Mesendoderm (in vitro differentiated cells): ENCODE data around the gene ZNF844.

ENCODE experiments used
- DNase-seq: peaks from one replicate; pipeline ENCODE4 v3.0.0; 2013
- H2AK5ac ChIP-seq: 2 replicates; pipeline ENCODE4 v1.6.1; 2013; ENCODE audit warnings: low read length, inconsistent platforms
- H2BK120ac ChIP-seq: 2 replicates; pipeline ENCODE4 v1.6.1; 2013; ENCODE audit warnings: low read depth, mild to moderate bottlenecking, low read length, moderate library complexity, mixed read lengths
- H2BK15ac ChIP-seq: replicated peaks from 2 replicates; pipeline ENCODE4 v1.6.1; 2013; ENCODE audit warnings: low read depth, mild to moderate bottlenecking, moderate library complexity
- H2BK5ac ChIP-seq: 2 replicates; pipeline ENCODE4 v1.6.1; 2013; ENCODE audit warnings: low read length, inconsistent platforms
- H3K18ac ChIP-seq: 2 replicates; pipeline ENCODE4 v1.6.1; 2013; ENCODE audit warnings: mild to moderate bottlenecking, low read length, mixed read lengths
- H3K23ac ChIP-seq: one replicate; pipeline ENCODE4 v1.6.1; 2013; ENCODE audit warnings: low read length
- H3K27ac ChIP-seq: 2 replicates; pipeline ENCODE4 v1.5.1; 2013; ENCODE audit warnings: low read depth, mild to moderate bottlenecking, inconsistent platforms, low read length, moderate library complexity
- H3K27me3 ChIP-seq: 2 replicates; pipeline ENCODE4 v1.6.1; 2013; ENCODE audit warnings: low read length, control low read depth, mild to moderate bottlenecking, inconsistent platforms; ENCODE audit not compliant: insufficient read depth, poor library complexity
- H3K36me3 ChIP-seq: 2 replicates; pipeline ENCODE4 v1.6.1; 2013; ENCODE audit warnings: low read length, inconsistent platforms; ENCODE audit not compliant: control insufficient read depth, insufficient read depth
- H3K4ac ChIP-seq: one replicate; pipeline ENCODE4 v1.6.1; 2013; ENCODE audit warnings: low read depth, mild to moderate bottlenecking, low read length, moderate library complexity
- H3K4me1 ChIP-seq: 2 replicates; pipeline ENCODE4 v1.6.1; 2013; ENCODE audit warnings: low read depth, low read length, inconsistent platforms; ENCODE audit not compliant: control insufficient read depth
- H3K4me2 ChIP-seq: 2 replicates; pipeline ENCODE4 v1.6.1; 2013; ENCODE audit warnings: low read length
- H3K4me3 ChIP-seq: 2 replicates; pipeline ENCODE4 v1.5.1; 2013; ENCODE audit warnings: mild to moderate bottlenecking, low read length
- H3K56ac ChIP-seq: one replicate; pipeline ENCODE4 v1.6.1; 2013; ENCODE audit warnings: low read length
- H3K79me1 ChIP-seq: 2 replicates; pipeline ENCODE4 v1.6.1; 2013; ENCODE audit warnings: low read length, inconsistent platforms
- H3K79me2 ChIP-seq: 2 replicates; pipeline ENCODE4 v1.6.1; 2013; ENCODE audit warnings: mild to moderate bottlenecking, low read length; ENCODE audit not compliant: control insufficient read depth, insufficient read depth
- H3K9ac ChIP-seq: 2 replicates; pipeline ENCODE4 v1.6.1; 2013; ENCODE audit warnings: low read length, inconsistent platforms
- H4K5ac ChIP-seq: one replicate; pipeline ENCODE4 v1.6.1; 2013; ENCODE audit warnings: low read length
- H4K8ac ChIP-seq: one replicate; pipeline ENCODE4 v1.6.1; 2013; ENCODE audit warnings: low read depth, mild to moderate bottlenecking, control low read depth, low read length, moderate library complexity
- WGBS: extraction: QIAGEN DNeasy Blood & Tissue Kit; methylation state at CpG from one replicate; pipeline ENCODE4 v1.1.7; 2013; ENCODE audit warnings: low lambda C conversion rate, missing lambda C conversion rate; ENCODE audit not compliant: insufficient coverage; ENCODE audit errors: extremely low coverage; 5-methylcytosine and 5-hydroxymethylcytosine counted together

The ZNF844 gene

DNA sequence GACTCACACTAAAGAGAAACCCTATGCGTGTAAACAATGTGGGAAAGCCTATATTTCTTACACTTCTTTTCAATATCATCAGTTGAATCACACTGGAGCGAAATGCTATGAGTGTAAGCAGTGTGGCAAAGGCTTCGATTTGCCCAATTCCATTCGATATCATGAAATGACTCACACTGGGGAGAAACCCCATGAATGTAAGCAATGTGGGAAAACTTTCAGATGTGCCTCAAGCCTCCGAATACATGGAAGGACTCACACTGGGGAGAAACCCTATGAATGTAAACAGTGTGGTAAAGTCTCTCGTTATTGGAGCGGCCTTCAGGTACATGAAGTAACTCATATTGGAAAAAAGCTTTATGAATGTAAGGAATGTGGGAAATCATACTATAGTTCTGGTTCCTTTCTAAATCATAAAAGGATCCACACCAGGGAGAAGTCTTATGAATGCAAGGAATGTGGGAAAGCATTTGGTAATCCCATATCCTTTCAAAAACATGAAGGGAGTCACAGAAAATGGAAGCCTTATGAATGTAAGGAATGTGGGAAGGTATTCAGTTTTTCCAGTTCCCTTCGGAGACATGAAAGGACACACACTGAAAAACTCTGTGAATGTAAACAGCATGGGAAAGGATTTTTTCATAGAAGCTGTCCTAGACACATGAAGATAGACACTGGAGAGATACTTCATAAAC is 47.6 kb downstream of the ZNF844 start:
- no CpG with 5 or more reads among the region's 8 CpGs for WGBS
- Histone ChIP-seq H4K8ac (no peak overlapping the region), H2BK120ac (no peak overlapping the region), H3K27me3 (no peaks in the 10 kb centered on the region), H2BK5ac (no peak overlapping the region), H2AK5ac (no peak overlapping the region), H3K79me1 (no peaks in the 10 kb centered on the region), H3K9ac (no peak overlapping the region), H2BK15ac (no peak overlapping the region), H3K4me2 (no peak overlapping the region), H3K27ac (no peak overlapping the region), H4K5ac (no peak overlapping the region), H3K23ac (no peak overlapping the region), H3K4me3 (no peak overlapping the region), H3K79me2 (no peaks in the 10 kb centered on the region), H3K56ac (no peak overlapping the region), H3K18ac (no peak overlapping the region), H3K36me3 (peaks cover 18% of the 10 kb centered on the region), H3K4me1 (no peaks in the 10 kb centered on the region), H3K4ac (no peak overlapping the region)
- DNase-seq = peak; percentile 54

DNA sequence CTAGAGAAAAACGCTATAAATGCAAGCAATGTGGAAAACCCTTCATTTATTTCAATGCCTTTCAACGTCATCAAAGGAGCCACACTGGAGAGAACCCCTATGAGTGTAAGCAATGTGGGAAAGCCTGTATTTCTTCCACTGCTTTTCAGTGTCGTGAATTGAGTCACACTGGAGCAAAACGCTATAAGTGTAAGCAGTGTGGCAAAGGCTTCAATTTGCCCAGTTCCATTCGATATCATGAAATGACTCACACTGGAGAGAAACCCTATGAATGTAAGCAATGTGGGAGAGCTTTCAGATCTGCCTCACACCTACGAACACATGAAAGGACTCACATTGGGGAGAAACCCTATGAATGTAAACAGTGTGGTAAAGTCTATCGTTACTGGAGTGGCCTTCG is 48.2 kb downstream of the ZNF844 start:
- H3K4me1 ChIP-seq = no peaks in the 10 kb centered on the region
- no peak overlapping the region for H4K8ac ChIP-seq
- H3K36me3 ChIP-seq = peaks cover 18% of the 10 kb centered on the region
- no peak overlapping the region for H3K18ac ChIP-seq
- no peaks in the 10 kb centered on the region for H3K79me1 ChIP-seq
- no peak overlapping the region for H2BK120ac ChIP-seq
- no peak overlapping the region for H3K23ac ChIP-seq
- no CpG with 5 or more reads among the region's 8 CpGs for WGBS
- DNase-seq = no peak
- H3K9ac ChIP-seq = no peak overlapping the region
- no peak overlapping the region for H3K4me2 ChIP-seq
- H3K27me3 ChIP-seq = no peaks in the 10 kb centered on the region
- no peak overlapping the region for H3K56ac ChIP-seq
- no peak overlapping the region for H3K27ac ChIP-seq
- no peaks in the 10 kb centered on the region for H3K79me2 ChIP-seq
- H4K5ac ChIP-seq = no peak overlapping the region
- H2BK5ac ChIP-seq = no peak overlapping the region
- peak overlapping the region; percentile 38 for H3K4me3 ChIP-seq
- H2BK15ac ChIP-seq = no peak overlapping the region
- no peak overlapping the region for H3K4ac ChIP-seq
- no peak overlapping the region for H2AK5ac ChIP-seq

DNA sequence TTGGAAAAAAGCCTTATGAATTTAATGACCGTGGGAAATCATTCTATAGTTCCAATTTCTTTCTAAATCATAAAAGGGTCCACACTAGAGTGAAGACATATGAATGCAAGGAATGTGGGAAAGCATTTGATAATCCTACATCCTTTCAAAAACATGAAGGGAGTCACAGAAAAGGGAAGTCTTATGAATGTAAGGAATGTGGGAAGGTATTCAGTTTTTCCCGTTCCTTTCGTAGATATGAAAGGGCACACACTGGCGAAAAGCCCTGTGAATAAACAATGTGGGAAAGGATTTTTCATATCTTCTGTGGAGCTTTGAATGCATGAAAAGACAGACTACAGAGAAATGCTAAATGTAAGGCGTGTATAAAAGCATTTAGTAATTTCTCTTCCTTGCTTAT is 48.6 kb downstream of the ZNF844 start:
- no peak overlapping the region for H2BK15ac ChIP-seq
- no peak overlapping the region for H2AK5ac ChIP-seq
- H3K4ac ChIP-seq = no peak overlapping the region
- H3K4me2 ChIP-seq = no peak overlapping the region
- H3K4me1 ChIP-seq = no peaks in the 10 kb centered on the region
- H4K8ac ChIP-seq = no peak overlapping the region
- H3K18ac ChIP-seq = no peak overlapping the region
- WGBS = no CpG with 5 or more reads among the region's 5 CpGs
- H4K5ac ChIP-seq = no peak overlapping the region
- H3K23ac ChIP-seq = no peak overlapping the region
- H3K4me3 ChIP-seq = no peak overlapping the region
- no peak overlapping the region for H3K9ac ChIP-seq
- H2BK5ac ChIP-seq = no peak overlapping the region
- no peak overlapping the region for H3K56ac ChIP-seq
- no peaks in the 10 kb centered on the region for H3K79me1 ChIP-seq
- H3K79me2 ChIP-seq = no peaks in the 10 kb centered on the region
- no peak overlapping the region for H2BK120ac ChIP-seq
- no peak for DNase-seq
- H3K36me3 ChIP-seq = peaks cover 18% of the 10 kb centered on the region
- H3K27me3 ChIP-seq = no peaks in the 10 kb centered on the region
- H3K27ac ChIP-seq = no peak overlapping the region

- no peak overlapping the region for H3K4me3 ChIP-seq
- no peaks in the 10 kb centered on the region for H3K27me3 ChIP-seq
- no peak overlapping the region for H3K27ac ChIP-seq
- no peak overlapping the region for H4K5ac ChIP-seq
- no peak overlapping the region for H4K8ac ChIP-seq
- H2BK5ac ChIP-seq = no peak overlapping the region
- no peak overlapping the region for H3K23ac ChIP-seq
- no peaks in the 10 kb centered on the region for H3K4me1 ChIP-seq
- no peak overlapping the region for H3K4ac ChIP-seq
- no peak overlapping the region for H3K4me2 ChIP-seq
- peaks cover 7% of the 10 kb centered on the region for H3K36me3 ChIP-seq
- H3K9ac ChIP-seq = no peak overlapping the region
- H2BK15ac ChIP-seq = no peak overlapping the region
- no peaks in the 10 kb centered on the region for H3K79me1 ChIP-seq
- WGBS = no CpG with 5 or more reads among the region's 33 CpGs
- DNase-seq = no peak
- H2AK5ac ChIP-seq = no peak overlapping the region
- H3K18ac ChIP-seq = no peak overlapping the region
- H3K79me2 ChIP-seq = no peaks in the 10 kb centered on the region
- no peak overlapping the region for H2BK120ac ChIP-seq
- H3K56ac ChIP-seq = no peak overlapping the region
Observed at GRCh38 chr19:12117201-12117970, 52.9 kb downstream of the ZNF844 start.

- H3K27ac ChIP-seq = no peak overlapping the region
- no peak overlapping the region for H2AK5ac ChIP-seq
- no peak overlapping the region for H3K9ac ChIP-seq
- H3K23ac ChIP-seq = no peak overlapping the region
- no peak overlapping the region for H3K56ac ChIP-seq
- H2BK5ac ChIP-seq = no peak overlapping the region
- no peak overlapping the region for H2BK15ac ChIP-seq
- H3K18ac ChIP-seq = no peak overlapping the region
- H3K4me1 ChIP-seq = no peaks in the 10 kb centered on the region
- H4K8ac ChIP-seq = no peak overlapping the region
- no peak overlapping the region for H2BK120ac ChIP-seq
- no peak overlapping the region for H3K4me2 ChIP-seq
- H3K27me3 ChIP-seq = no peaks in the 10 kb centered on the region
- H3K4me3 ChIP-seq = no peak overlapping the region
- H3K4ac ChIP-seq = no peak overlapping the region
- H3K79me1 ChIP-seq = no peaks in the 10 kb centered on the region
- DNase-seq = no peak
- H3K36me3 ChIP-seq = no peaks in the 10 kb centered on the region
- no peaks in the 10 kb centered on the region for H3K79me2 ChIP-seq
- WGBS = no CpG with 5 or more reads among the region's 2 CpGs
- H4K5ac ChIP-seq = no peak overlapping the region
Observed at GRCh38 chr19:12126707-12127106, 62.2 kb downstream of the ZNF844 start.
